Astrocyte (in vitro differentiated cells and primary cell): ENCODE data around the gene CYP2E1. TPM values are rescaled to one million over a fixed set of nuclear protein-coding genes. Genes with fewer than 3 reads are reported as not detected.
"Not testable (repeated sequence)": the region's sequence is repeated elsewhere in the genome, so short reads cannot be mapped to it uniquely, and the experiment has no call there.

Source experiments
- DNase-seq: peaks from one replicate; pipeline ENCODE4 v3.0.0-alpha.2; 2010; ENCODE audit warnings: low read depth
- FAIRE-seq: peaks from 2 replicates; lab custom pipeline; 2011; peaks lifted over from hg19 to GRCh38; lab: Jason Lieb, UNC
- H2AFZ ChIP-seq: 2 replicates; pipeline ENCODE4 v1.6.0; 2012; ENCODE audit warnings: low read depth, low read length, inconsistent platforms
- H3K27ac ChIP-seq: 2 replicates; pipeline ENCODE4 v1.5.1; 2011; ENCODE audit warnings: low read depth, low read length, inconsistent platforms
- H3K27me3 ChIP-seq: 2 replicates; pipeline ENCODE4 v1.6.0; 2011; ENCODE audit warnings: low read length, inconsistent platforms; ENCODE audit not compliant: insufficient read depth
- H3K36me3 ChIP-seq: 2 replicates; pipeline ENCODE4 v1.5.1; 2011; ENCODE audit warnings: low read length, inconsistent platforms; ENCODE audit not compliant: insufficient read depth
- H3K4me1 ChIP-seq: 2 replicates; pipeline ENCODE4 v1.5.1; 2011; ENCODE audit warnings: low read length, inconsistent platforms; ENCODE audit not compliant: insufficient read depth
- H3K4me2 ChIP-seq: 2 replicates; pipeline ENCODE4 v1.6.0; 2012; ENCODE audit warnings: low read length, inconsistent platforms
- H3K4me3 ChIP-seq: 2 replicates; pipeline ENCODE4 v1.5.1; 2011; ENCODE audit warnings: low read depth, mild to moderate bottlenecking, low read length, inconsistent platforms; ENCODE audit not compliant: insufficient read depth
- H3K79me2 ChIP-seq: 2 replicates; pipeline ENCODE4 v1.6.0; 2012; ENCODE audit warnings: mild to moderate bottlenecking, low read length, inconsistent platforms; ENCODE audit not compliant: insufficient read depth
- H3K9ac ChIP-seq: 2 replicates; pipeline ENCODE4 v1.6.0; 2012; ENCODE audit warnings: mild to moderate bottlenecking, low read length, inconsistent platforms
- H3K9me3 ChIP-seq: 2 replicates; pipeline ENCODE4 v1.5.1; 2012; ENCODE audit warnings: low read depth, mild to moderate bottlenecking, low read length, inconsistent platforms; ENCODE audit not compliant: insufficient read depth
- H4K20me1 ChIP-seq: 2 replicates; pipeline ENCODE4 v1.6.0; 2012; ENCODE audit warnings: low read length, inconsistent platforms; ENCODE audit not compliant: insufficient read depth
- H3K27ac Mint-ChIP-seq: one replicate; pipeline ENCODE4 v1.8.0; 2021; ENCODE audit warnings: mild to moderate bottlenecking, mixed read lengths; ENCODE audit not compliant: unreplicated experiment
- H3K27me3 Mint-ChIP-seq: one replicate; pipeline ENCODE4 v1.8.0; 2021; ENCODE audit warnings: low read depth, mixed read lengths; ENCODE audit not compliant: unreplicated experiment
- H3K36me3 Mint-ChIP-seq: one replicate; pipeline ENCODE4 v1.8.0; 2021; ENCODE audit warnings: low read depth, mixed read lengths; ENCODE audit not compliant: unreplicated experiment
- H3K4me1 Mint-ChIP-seq: one replicate; pipeline ENCODE4 v1.8.0; 2021; ENCODE audit warnings: low read depth, mixed read lengths; ENCODE audit not compliant: unreplicated experiment
- H3K4me3 Mint-ChIP-seq: one replicate; pipeline ENCODE4 v1.8.0; 2021; ENCODE audit warnings: mild to moderate bottlenecking, moderate library complexity, mixed read lengths; ENCODE audit not compliant: unreplicated experiment
- H3K9me3 Mint-ChIP-seq: one replicate; pipeline ENCODE4 v1.8.0; 2021; ENCODE audit warnings: mild to moderate bottlenecking, mixed read lengths; ENCODE audit not compliant: unreplicated experiment
- CTCF ChIP-seq: IDR thresholded peaks from 2 replicates; pipeline ENCODE4 v1.5.1; 2011; ENCODE audit warnings: low read depth, mild to moderate bottlenecking, inconsistent platforms, low read length, moderate library complexity; ENCODE audit not compliant: insufficient read depth
- EZH2 ChIP-seq: IDR thresholded peaks from 2 replicates; pipeline ENCODE4 v1.6.1; 2012; ENCODE audit warnings: mild to moderate bottlenecking, low read length, inconsistent platforms; ENCODE audit not compliant: insufficient read depth
- total RNA-seq: library from RNA; stranded (reverse); gene quantifications from 2 replicates; pipeline ENCODE4 v1.2.1, GENCODE V29; 2021

Gene CYP2E1
- total RNA-seq, 1 donor from 2014 or later: 2.2 TPM

- no peaks in the 10 kb centered on the region for H3K9me3 ChIP-seq
- no peaks in the 10 kb centered on the region for H3K79me2 ChIP-seq
- no peak overlapping the region for H3K27ac ChIP-seq
- H3K4me3 ChIP-seq: no peak overlapping the region
- DNase-seq (no peak), FAIRE-seq (no peak)
- H3K27me3 Mint-ChIP-seq: peaks cover 9% of the 10 kb centered on the region
- no peak overlapping the region for H2AFZ ChIP-seq
- H3K4me2 ChIP-seq: no peak overlapping the region
- H3K9ac ChIP-seq: no peak overlapping the region
- H3K36me3 ChIP-seq: no peaks in the 10 kb centered on the region
- H3K4me1 Mint-ChIP-seq: no peaks in the 10 kb centered on the region
- no peaks in the 10 kb centered on the region for H3K27me3 ChIP-seq
- TF ChIP-seq EZH2 (no peak), CTCF (no peak)
- peaks cover 24% of the 10 kb centered on the region for H3K9me3 Mint-ChIP-seq
- no peaks in the 10 kb centered on the region for H3K36me3 Mint-ChIP-seq
- no peaks in the 10 kb centered on the region for H4K20me1 ChIP-seq
- no peak overlapping the region for H3K4me3 Mint-ChIP-seq
- no peak overlapping the region for H3K27ac Mint-ChIP-seq
- H3K4me1 ChIP-seq: no peaks in the 10 kb centered on the region
Measured at GRCh38 chr10:133489816-133490588, 37.2 kb upstream of the CYP2E1 start.

- not testable (repeated sequence) for H3K4me3 ChIP-seq, DNase-seq, H3K36me3 ChIP-seq, FAIRE-seq, H3K27ac ChIP-seq, H3K4me3 Mint-ChIP-seq, H4K20me1 ChIP-seq, H2AFZ ChIP-seq, H3K9ac ChIP-seq, H3K4me2 ChIP-seq, H3K79me2 ChIP-seq, H3K27me3 ChIP-seq, H3K36me3 Mint-ChIP-seq, H3K4me1 ChIP-seq, H3K9me3 ChIP-seq, H3K4me1 Mint-ChIP-seq, H3K27ac Mint-ChIP-seq
- peaks cover 11% of the 10 kb centered on the region for H3K27me3 Mint-ChIP-seq
- H3K9me3 Mint-ChIP-seq: peaks cover 12% of the 10 kb centered on the region
Measured at GRCh38 chr10:133493562-133493961, 33.6 kb upstream of the CYP2E1 start.

GRCh38 chr10:133497363-133497762 is 29.8 kb upstream of the CYP2E1 start:
- peak; percentile 25 for TF ChIP-seq CTCF
- H4K20me1 ChIP-seq, H3K36me3 ChIP-seq, DNase-seq, H3K27me3 ChIP-seq, H3K79me2 ChIP-seq, H3K27ac ChIP-seq, FAIRE-seq, H3K9ac ChIP-seq, H3K4me3 ChIP-seq, H3K4me3 Mint-ChIP-seq, H3K4me2 ChIP-seq, H3K9me3 ChIP-seq, H3K36me3 Mint-ChIP-seq, H3K4me1 ChIP-seq, H3K27ac Mint-ChIP-seq, H2AFZ ChIP-seq, H3K4me1 Mint-ChIP-seq: not testable (repeated sequence)
- Mint-ChIP-seq H3K9me3 (peaks cover 18% of the 10 kb centered on the region), H3K27me3 (peaks cover 19% of the 10 kb centered on the region)

GRCh38 chr10:133499176-133499575 is 28.0 kb upstream of the CYP2E1 start:
- H3K27ac Mint-ChIP-seq, DNase-seq, H3K9me3 ChIP-seq, H3K79me2 ChIP-seq, H3K4me1 ChIP-seq, H3K27me3 ChIP-seq, H3K27ac ChIP-seq, H3K9ac ChIP-seq, H3K4me1 Mint-ChIP-seq, H3K4me3 ChIP-seq, H4K20me1 ChIP-seq, H3K4me3 Mint-ChIP-seq, H3K36me3 Mint-ChIP-seq, H2AFZ ChIP-seq, H3K36me3 ChIP-seq, FAIRE-seq, H3K4me2 ChIP-seq: not testable (repeated sequence)
- Mint-ChIP-seq H3K27me3 (peaks cover 17% of the 10 kb centered on the region), H3K9me3 (peaks cover 17% of the 10 kb centered on the region)

GRCh38 chr10:133500897-133501296 is 26.3 kb upstream of the CYP2E1 start:
- H3K27ac ChIP-seq, H3K4me3 Mint-ChIP-seq, H2AFZ ChIP-seq, H3K79me2 ChIP-seq, H3K9me3 ChIP-seq, H3K27me3 ChIP-seq, DNase-seq, H3K4me2 ChIP-seq, H3K36me3 Mint-ChIP-seq, H4K20me1 ChIP-seq, H3K36me3 ChIP-seq, H3K9ac ChIP-seq, H3K4me3 ChIP-seq, H3K4me1 ChIP-seq, H3K27ac Mint-ChIP-seq, FAIRE-seq, H3K4me1 Mint-ChIP-seq: not testable (repeated sequence)
- Mint-ChIP-seq H3K27me3 (peaks cover 13% of the 10 kb centered on the region), H3K9me3 (peaks cover 11% of the 10 kb centered on the region)
